ENCODE measurements around the gene RBM18. TPM values are rescaled to one million over a fixed set of nuclear protein-coding genes. Genes with fewer than 3 reads are reported as not detected.

The RBM18 gene
- total and polyA plus RNA-seq, 12 donors, result 6.0 to 47.6 (median 42.1) TPM

- no peak for TF ChIP-seq CTCF (IDR thresholded peaks at IDR 0.05)
- Histone ChIP-seq H3K36me3 (peaks cover 0 to 27% (median 6%) of the 10 kb centered on the region in 9 donors), H3K27ac (peak overlapping the region in 6 of 10 donors; percentile 18 to 42 (median 27)), H3K9me3 (no peaks in the 10 kb centered on the region), H3K4me3 (no peak overlapping the region), H3K27me3 (no peaks in the 10 kb centered on the region), H3K4me1 (peaks cover 0 to 41% (median 28%) of the 10 kb centered on the region in 9 donors)
- WGBS, 2 donors, result 62 to 65% methylated on average over 6 of the region's 6 CpGs
- DNase-seq (no peak), ATAC-seq (no peak)
- intact Hi-C loops (cut with DNase I), result loop anchor here in 5 of 10 donors (10.0 kb wide), 5 partner anchors 77 to 143 kb away; partner anchors contain the start of genes MORN5 (in 2 of the 5) and NDUFA8 (in 2 of the 5)
These were observed 3.6 kb upstream of the RBM18 start for GRCh38 chr9:122268041-122268814.

GRCh38 chr9:122265149-122265915 is 692 bp upstream of the RBM18 start:
- Histone ChIP-seq H3K27me3 (no peaks in the 10 kb centered on the region), H3K27ac (peak overlapping the region; percentile 46 to 98 (median 94)), H3K36me3 (peaks cover 0 to 20% (median 3%) of the 10 kb centered on the region in 9 donors), H3K9me3 (no peaks in the 10 kb centered on the region), H3K4me3 (peak overlapping the region; percentile 38 to 87 (median 68)), H3K4me1 (peaks cover 5 to 70% (median 52%) of the 10 kb centered on the region in 9 donors)
- peak in 7 of 8 donors; percentile 13 to 36 (median 20) for ATAC-seq
- 8 to 10% methylated on average over 17 of the region's 17 CpGs for WGBS, 2 donors
- intact Hi-C loops (cut with DNase I), result loop anchor here in 5 of 10 donors (10.0 kb wide), 5 partner anchors 79 to 141 kb away; partner anchors contain the start of genes MORN5 (in 2 of the 5) and NDUFA8 (in 2 of the 5)
- no peak for DNase-seq
- TF ChIP-seq CTCF (IDR thresholded peaks at IDR 0.05), result peak in 3 of 9 donors; percentile 8 to 17 (median 9)

- H3K36me3 ChIP-seq, result peaks cover 0 to 35% (median 3%) of the 10 kb centered on the region in 9 donors
- no peak for TF ChIP-seq CTCF (IDR thresholded peaks at IDR 0.05)
- peak in 6 of 8 donors; percentile 29 to 56 (median 38) for ATAC-seq
- no peaks in the 10 kb centered on the region for H3K9me3 ChIP-seq
- no peak for DNase-seq
- H3K27me3 ChIP-seq, result no peaks in the 10 kb centered on the region
- 10 to 11% methylated on average over 13 of the region's 13 CpGs for WGBS, 2 donors
- peaks cover 5 to 80% (median 52%) of the 10 kb centered on the region in 9 donors for H3K4me1 ChIP-seq
- peak overlapping the region; percentile 46 to 98 (median 94) for H3K27ac ChIP-seq
- peak overlapping the region; percentile 38 to 87 (median 68) for H3K4me3 ChIP-seq
- intact Hi-C loops (cut with DNase I), result loop anchor here in 6 of 10 donors (5.0 to 10.0 kb wide), 8 partner anchors 43 to 139 kb away; partner anchors contain the start of genes MORN5 (in 2 of the 6) and NDUFA8 (in 2 of the 6)
These were observed 816 bp downstream of the RBM18 start for GRCh38 chr9:122263699-122264349.

All from heart right ventricle (tissue), 16 donors.